C4-2B (cell line): ENCODE data around the gene FAM184A.

ENCODE experiments used
- CTCF ChIP-seq: fragments of 450-650 bp; conservative IDR thresholded peaks from 2 replicates; pipeline ENCODE4 v1.5.1; 2017; ENCODE audit warnings: mild to moderate bottlenecking
- ZFX ChIP-seq: fragments of 450-650 bp; IDR thresholded peaks from 2 replicates; pipeline ENCODE4 v1.6.1; 2017

- TF ChIP-seq CTCF (no peak), ZFX (no peak)
Measured at GRCh38 chr6:119122336-119122735, 43.9 kb upstream of the FAM184A start.
